Jurkat, Clone E6-1 (cell line): Measurements from ENCODE around the gene RRBP1.
"Not testable (repeated sequence)": the region's sequence is repeated elsewhere in the genome, so short reads cannot be mapped to it uniquely, and the experiment has no call there.

Source experiments
- DNase-seq: peaks from one replicate; pipeline ENCODE4 v3.0.0-alpha.2; 2011; ENCODE audit warnings: low read depth, low spot score
- H3K4me3 ChIP-seq: 2 replicates; pipeline ENCODE4 v1.5.1; 2011; ENCODE audit warnings: mild to moderate bottlenecking, low read length, control low read depth, moderate library complexity

Gene RRBP1

DNA sequence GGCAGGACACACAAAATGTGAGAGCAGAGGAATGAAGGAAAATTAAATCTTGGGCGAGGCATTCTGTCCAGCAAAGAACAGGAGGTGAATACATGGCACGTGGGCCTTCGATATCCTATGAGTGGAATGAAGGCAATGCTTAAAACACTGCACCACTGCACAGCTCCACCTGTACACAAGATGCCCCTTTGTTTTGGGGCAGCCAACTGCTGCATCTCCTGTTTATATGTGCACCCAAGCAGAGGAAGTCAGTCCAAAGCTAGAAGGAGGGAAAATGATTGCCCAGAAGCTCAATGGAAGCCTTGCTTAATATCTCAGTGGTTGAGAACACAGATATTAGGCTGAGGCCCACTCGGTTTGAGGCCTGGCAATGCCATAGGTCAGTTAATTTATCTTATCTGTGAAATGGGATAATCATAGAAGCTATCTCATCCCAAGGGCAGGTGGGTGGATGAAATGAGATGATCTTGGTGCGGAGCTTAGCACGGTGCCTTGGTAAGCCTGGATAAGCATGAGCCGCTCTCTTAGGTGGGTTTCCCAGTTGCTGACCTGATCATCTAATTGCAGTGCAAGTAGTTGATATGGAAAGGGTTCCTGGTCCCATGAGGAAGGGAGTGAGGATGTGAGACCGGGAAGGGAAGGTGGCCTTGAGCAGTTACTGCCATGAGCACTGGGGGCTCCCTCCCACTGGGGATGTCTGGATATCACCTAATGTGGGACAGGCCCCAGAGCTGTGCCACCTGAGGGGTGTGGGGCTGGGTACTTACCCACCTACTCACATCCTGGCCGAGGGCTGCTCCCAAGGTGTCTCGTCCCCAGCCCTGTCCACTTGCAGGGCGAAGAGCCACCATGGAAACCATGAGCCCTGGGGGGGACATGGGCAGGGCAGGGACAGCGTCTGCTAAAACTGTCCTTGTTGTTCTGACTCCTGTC lies 27.6 kb upstream of the RRBP1 start:
- H3K4me3 ChIP-seq, result no peak overlapping the region
- DNase-seq, result no peak

DNA sequence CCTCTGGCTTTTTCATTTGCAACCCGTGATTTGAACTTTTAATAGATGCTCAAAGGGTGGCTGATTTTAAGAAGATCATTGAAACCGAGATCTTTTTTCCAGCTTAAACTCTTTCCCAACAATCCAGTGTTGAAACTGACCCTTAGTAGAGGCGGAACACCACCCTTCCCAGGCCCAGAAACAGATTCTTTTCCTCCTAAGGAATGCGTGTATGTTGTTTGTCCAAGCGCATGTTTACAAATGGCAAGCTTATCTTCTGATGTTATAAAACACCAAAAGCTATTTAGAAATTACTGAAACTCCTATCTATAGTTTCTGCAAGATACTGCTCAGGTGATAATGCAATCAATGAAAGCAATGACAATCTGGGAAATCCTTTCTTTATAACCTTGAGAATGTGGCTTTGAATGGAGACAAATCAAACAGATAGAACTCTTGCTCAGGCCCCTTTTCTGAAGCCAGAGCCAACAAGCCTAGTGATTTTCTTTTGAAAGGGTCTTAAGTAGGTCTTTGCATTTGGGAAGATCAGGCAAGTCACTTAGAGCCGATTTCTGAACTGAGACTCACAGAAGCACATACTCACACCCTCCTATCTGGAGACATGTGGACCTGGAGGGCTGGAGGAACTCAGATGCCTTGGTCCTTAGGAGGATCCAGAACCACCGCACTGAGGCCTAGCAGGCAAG lies 26.8 kb upstream of the RRBP1 start:
- no peak for DNase-seq

DNA sequence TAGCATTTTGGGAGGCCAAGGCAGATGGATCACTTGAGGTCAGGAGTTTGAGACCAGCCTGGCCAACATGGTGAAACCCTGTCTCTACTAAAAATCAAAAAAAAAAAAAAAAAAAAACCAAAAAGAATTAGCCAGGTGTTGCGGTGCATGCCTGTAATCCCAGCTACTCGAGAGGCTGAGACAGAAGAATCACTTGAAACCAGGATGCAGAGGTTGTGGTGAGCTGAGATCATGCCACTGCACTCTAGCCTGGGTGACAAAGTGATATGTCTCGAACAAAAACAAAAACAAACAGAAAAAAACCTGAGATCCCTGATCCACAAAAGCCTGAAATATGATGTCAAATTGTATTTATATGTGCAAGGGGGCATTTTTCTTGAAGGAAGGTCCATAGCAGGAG lies 25.9 kb upstream of the RRBP1 start:
- not testable (repeated sequence) for H3K4me3 ChIP-seq, DNase-seq

More for the DNA sequence above, 26.8 kb upstream of the RRBP1 start:
- H3K4me3 ChIP-seq, result no peak overlapping the region

DNA sequence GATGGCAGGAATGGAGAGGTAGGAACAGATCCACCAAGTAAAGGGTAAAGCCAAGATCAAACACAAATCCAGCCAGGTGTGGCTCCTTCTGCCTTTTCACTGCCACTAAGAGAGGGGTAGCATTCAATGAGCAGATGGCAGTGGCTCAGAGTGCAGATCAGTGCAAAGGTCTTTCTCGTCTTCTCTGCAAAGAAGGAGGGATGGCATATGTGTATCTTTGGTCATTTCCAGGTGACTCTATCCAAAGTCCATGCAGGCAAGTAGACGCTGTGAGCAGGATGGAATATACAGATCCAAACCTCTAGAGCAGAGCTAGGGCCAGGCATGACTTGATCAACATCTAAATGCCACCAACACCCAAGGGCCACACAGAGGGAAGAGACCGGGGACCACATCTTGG lies 24.6 kb upstream of the RRBP1 start:
- H3K4me3 ChIP-seq, result no peak overlapping the region
- no peak for DNase-seq

DNA sequence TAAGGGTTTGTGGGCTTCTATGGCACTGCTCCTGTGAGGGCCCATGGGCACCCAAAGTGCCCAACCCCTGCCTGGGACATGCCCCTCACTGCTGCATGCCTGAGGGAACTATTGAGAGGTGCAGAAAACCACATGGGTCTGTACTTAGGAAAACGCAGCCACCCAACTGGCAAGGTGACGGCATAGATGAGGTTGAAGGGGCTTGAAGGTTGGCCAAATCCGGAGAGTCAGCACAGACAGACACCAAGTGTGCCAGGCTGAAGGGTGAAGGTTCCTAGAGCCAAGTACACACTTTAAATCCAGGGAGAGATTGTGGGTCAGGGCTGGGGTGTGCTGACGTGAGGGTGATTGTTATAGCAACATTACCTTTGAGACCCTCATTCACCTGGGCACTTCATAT lies 23.9 kb upstream of the RRBP1 start:
- H3K4me3 ChIP-seq, result no peak overlapping the region
- DNase-seq, result no peak

DNA sequence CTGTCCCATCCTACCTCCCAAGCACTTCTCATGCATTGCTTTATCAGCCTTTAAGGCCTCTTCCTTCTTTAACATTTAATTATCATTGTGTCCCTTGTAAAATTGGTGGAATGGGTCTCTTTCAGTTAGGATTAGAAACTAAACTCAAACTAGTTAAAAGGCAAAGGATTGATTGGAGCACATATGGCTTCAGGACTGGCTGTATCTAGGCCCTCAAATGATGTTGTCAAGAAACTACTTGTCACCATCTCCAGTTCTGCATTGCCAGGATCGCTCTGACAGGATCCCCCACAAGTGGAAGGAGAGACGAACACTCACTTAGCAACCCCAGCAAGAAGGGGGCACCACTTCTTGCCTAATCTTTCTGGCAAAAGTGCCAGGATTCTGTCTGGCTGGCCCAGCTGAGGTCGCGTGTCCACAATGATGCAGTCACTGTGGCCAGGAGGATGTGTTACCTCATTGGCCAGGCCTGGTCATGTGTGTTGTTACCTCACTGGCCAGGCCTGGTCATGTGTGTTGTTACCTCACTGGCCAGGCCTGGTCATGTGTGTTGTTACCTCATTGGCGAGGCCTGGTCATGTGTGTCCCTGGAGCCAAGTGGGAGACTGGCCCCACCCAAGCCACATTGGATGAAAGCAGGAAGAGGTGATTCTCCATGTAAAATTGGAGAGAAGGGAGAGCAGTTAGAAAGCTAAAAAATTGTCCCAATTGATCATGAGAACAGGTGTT lies 22.7 kb upstream of the RRBP1 start:
- DNase-seq, result no peak
- H3K4me3 ChIP-seq, result no peak overlapping the region

DNA sequence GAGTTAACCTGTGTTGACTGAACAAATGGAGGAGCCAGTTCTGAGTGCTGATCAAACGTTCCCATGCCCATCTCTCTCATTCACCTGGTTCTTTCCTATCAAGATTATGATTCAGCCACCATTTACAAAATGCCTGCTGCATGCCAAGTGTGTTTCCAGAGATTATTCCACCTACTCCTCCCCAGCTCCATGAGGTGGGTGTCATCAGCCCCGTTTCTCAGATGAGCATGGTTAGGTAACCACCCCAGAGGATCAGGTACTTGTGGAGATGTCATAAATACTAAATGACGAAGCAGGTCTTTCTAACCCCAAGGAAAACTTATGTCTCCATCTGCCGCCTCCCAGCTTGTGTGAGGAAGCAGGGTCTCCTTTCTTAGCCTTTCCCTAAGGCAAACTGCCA lies 19.8 kb upstream of the RRBP1 start:
- DNase-seq, result no peak
- H3K4me3 ChIP-seq, result no peak overlapping the region

DNA sequence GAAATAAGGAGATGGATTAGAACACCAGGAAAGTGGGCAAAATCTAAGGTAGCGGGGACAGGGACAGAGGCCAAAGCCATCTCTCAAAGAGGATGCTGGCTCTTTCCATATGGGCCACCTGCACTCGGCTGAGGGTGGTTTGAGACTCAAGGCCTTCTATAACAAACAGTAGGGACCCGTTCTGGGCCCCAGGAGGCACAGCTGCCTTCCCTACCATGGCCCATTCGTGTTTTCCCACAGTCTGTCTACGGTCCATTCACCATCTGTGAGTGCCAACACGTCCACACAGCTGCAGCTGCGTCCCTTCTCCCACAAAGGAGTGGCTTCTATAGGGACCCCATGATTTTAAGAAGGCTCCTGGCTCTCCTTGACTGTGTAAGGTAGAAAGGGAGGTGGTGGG lies 18.6 kb upstream of the RRBP1 start:
- no peak overlapping the region for H3K4me3 ChIP-seq
- DNase-seq, result no peak

DNA sequence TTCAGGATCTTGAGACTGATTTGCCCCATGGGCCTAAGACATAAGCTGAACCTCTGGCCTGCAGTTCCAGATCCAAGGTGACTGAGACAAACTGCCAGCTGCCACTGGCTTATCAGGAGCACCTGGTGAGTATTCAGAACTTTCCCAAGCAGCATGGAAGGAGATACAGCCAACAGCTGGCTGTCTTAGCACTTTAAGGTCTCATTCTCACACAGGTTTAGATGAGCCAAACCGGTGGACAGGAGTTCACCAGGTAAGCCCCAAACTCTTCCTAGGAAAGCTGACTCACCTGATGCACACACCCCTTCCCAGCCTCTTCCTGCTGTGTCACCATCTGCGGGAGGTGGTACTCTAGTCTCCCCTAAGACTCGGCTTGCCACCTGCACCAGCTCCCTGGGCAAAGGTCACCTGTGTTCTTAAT lies 17.9 kb upstream of the RRBP1 start, which contains the start of gene BANF2:
BANF2 (plus strand) TSS at position 36 of the 421 bp plus-strand sequence. CDS start 25,060 bp downstream, outside the sequence.
- no peak for DNase-seq
- H3K4me3 ChIP-seq, result no peak within 1 kb of the TSS

DNA sequence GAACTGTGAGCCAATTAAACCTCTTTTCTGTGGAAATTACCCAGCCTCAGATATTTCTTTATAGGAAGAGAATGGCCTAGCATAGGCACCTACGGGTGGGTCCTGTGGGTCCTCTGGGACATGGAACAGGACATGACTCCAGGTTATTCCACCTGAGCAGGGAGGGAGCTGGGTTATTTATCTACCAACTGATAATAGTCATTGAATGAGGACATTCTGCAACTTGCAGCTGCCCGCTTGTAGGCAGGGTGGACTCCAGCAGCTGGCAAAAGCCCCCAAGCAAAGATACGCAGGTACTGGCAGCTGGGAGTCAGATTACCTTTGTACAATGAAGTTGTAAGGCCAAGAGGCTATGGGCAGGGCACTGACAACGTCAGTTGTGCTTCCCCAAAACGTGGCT lies 16.3 kb upstream of the RRBP1 start:
- no peak overlapping the region for H3K4me3 ChIP-seq
- DNase-seq, result no peak

DNA sequence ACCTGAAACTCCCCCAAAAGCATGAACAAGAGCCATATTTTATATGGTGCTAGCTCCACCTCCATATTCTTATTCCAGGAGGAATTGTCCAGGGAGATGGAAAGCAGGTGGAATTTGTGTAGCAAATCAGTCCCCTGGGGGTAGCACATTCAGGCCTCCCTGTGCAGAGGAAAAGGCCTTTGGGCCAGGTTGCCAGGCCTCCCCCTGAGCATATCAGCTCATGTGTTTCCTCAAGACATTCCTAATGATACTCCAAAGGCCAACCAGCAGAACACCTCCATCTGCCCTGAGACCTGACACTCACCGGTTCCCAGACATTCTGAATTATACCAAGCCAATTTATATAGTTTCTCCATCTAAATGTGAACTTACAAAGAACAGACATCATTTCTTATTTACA lies 15.1 kb upstream of the RRBP1 start:
- no peak overlapping the region for H3K4me3 ChIP-seq
- no peak for DNase-seq

DNA sequence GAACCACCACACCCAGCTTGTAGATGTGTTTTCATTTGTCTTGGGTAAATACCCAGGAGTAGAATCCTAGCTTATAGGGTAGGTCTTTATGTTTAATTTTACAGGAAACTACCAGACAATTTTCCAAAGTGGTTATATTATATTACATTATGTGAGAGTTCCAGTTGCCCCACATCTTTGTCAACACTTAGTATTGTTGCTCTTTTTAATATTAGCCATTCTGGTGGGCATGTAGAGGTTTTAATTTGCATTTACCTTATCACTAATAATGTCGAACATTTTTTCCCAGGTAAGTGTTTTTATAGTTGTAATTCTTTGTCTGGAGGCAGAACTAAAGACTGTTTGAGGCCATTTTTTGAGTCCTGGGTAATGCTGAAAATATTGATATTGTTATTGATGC lies 14.2 kb upstream of the RRBP1 start:
- no peak for DNase-seq
- no peak overlapping the region for H3K4me3 ChIP-seq

DNA sequence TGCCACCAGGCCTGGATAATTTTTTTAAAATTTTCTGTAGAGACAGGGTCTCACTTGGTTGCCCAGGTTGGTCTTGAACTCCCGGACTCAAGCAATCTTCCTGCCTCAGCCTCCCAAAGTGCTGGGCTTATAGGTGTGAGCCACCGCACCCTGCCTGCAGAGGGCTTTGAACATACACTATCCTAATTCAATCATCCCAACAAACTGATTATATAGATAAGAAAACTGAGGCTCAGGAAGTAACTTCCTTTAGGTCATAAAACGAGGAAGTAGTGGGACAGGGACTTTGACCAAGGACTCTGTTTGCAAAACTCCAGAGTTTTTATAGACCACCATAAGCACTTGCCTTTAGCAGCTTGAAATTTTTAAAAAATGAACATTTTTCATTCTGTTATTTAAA lies 12.7 kb upstream of the RRBP1 start:
- no peak overlapping the region for H3K4me3 ChIP-seq
- DNase-seq, result no peak

DNA sequence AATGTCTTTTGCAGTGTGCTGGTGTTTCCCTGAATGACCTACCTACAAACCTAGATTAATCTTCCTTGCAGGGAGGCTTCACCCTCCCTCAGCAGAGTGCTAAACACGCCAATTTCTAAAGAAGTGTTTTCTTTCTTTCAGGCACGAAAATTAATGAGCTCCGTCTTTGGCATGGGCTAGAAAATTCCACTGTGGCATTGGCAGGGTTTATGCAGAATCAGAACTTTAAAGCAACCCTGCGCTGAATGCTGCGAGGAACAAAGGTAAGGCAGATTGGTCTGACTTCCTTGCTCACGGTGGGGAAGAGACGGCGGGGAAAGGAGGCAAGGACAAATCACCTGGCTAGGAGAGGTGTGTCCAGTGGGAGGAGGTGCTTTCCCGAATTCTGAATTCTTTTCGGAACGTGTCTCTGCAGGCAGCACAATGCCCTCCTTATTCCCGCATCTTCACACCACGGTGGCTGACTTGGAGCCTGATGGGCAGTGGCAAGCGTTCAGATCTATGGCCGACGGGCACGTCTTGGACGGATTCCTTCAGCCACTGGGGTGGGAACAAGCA lies 11.5 kb upstream of the RRBP1 start:
- H3K4me3 ChIP-seq, result no peak overlapping the region
- DNase-seq, result no peak

DNA sequence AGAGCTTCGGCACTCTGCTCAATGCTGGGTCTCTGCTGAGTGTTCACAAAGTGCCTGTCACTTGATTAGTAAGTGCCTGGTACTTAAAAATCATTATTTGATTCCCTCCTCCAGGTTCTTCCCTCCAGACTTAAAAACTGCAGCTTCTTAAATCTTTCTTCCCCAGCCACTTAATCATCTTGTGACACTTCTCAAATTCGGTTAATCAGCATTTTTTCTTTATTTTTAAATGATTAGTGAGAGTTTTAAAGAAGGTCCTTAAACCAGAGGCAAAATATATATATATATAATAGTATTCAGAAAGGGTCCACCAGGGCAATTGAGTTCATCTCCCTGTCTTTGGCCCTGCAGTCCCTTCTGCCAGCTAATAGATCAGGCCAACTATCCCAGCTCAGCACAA lies 9.7 kb upstream of the RRBP1 start:
- no peak for DNase-seq
- H3K4me3 ChIP-seq, result no peak overlapping the region

DNA sequence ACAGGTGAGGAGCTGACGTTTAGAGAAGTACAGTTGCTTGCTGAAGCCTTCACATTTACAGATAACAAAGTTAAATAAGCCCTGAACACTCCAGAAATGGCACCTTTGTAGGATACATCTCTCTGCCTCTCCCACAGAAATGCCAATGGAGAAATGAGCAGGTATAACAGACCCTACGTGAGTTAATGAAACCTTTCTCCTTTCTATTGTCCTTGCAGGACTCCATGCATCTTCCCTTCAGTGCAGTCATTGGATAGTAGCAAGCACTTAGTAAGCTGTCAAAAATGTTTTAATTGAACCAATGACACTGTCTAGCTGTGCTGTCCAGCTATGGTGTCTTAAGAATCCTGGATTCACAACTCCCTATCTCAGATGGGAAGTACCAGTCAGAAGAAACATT lies 8.1 kb upstream of the RRBP1 start:
- no peak for DNase-seq
- no peak overlapping the region for H3K4me3 ChIP-seq

DNA sequence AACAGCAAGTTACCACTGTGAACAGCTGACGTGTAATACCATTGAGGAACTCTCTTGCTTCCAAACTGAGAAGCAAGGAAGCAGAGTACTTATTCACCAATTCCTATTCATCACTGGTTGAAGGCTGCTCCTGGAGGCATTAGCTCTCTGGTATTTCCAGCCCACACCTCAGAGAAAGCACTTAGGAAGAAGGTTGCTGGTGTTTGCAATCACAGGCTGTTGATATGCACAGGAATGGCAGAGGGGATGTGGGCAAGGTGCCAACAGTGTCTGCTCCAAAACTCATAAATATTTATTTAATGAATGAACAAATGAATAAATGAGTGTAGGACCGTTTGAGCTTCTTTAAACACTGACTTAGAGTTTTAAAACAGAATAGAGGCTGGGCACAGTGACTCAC lies 6.9 kb upstream of the RRBP1 start:
- DNase-seq, result no peak
- no peak overlapping the region for H3K4me3 ChIP-seq

DNA sequence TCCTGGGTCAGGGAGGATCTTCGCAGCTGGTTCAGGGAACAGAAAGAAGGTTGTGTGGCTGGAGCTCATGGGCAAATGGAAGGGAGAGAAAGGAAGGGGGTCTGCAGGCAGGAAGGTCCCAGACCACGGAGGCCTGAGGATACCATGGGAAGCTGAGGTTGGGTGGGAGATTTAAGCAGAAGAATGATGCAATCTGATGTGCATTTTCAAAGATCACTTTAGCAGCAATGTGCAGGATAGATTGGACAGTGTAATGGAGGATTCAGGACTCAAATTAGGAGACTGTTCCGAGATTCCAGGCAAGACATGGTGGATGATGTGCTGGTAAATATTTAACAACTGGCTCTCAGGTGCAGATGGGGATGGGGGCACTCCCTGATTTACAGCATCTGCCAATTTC lies 5.8 kb upstream of the RRBP1 start:
- DNase-seq, result no peak
- H3K4me3 ChIP-seq, result no peak overlapping the region

DNA sequence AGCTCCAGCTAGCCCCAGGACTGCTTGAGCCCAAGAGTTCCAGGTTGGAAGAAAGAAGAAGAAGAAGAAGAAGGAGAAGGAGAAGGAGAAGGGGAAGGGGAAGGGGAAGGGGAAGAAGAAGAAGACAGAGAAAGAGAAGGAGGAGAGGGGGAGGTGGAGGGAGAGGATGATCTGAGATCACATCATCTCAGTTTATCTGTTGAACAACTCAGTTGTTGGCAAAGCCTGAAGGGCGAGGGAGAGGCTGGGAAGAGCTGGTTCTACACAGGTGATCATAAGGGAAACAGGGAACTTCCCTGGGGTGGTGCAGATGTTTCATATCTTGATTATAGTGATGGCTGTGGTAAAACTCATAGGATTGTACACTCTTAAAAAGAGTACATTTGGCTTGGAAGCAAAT lies 3.1 kb upstream of the RRBP1 start:
- H3K4me3 ChIP-seq, result no peak overlapping the region
- DNase-seq, result no peak
